ENCODE results near the gene MED16.
"Not testable (repeated sequence)": the region's sequence is repeated elsewhere in the genome, so short reads cannot be mapped to it uniquely, and the experiment has no call there.

The MED16 gene

DNA sequence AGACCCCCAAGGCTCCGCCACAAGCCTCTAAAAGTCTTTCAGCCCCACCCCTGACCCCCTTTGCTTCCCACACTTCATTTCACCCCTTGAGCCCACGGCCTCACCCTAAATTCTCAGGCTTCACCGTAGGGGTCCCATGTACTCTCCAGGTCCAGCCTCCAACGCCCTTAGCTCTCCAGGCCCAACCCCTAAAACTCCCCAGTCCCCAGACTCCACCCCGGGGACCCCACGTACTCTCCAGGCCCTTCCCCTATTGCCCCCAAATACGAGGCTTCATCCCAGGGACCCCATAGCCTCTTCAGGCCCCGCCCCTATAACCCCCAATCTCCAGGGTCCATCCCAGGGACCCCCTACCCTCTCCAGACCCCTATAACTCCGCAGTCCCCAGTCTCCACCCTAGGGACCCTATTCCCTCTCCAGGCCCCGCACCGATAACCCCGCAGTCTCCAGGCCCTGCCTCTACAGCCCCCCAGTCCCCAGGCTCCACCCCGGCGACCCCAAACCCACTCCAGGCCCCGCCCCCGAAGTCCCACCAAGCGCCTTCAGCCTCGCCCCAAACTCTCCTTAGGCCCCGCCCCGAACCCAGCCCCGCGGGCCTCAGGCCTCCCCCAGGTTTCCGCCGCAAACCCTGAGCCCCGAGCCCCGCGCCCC is 619 bp downstream of the MED16 start:
- Histone ChIP-seq H3K4me1 (ENCODE audit: insufficient read depth, low read length) (no peaks in the 10 kb centered on the region), H3K9ac (ENCODE audit: low read depth, low read length) (peak overlapping the region; percentile 76; the same call in 1 of the 2 replicates), H3K27me3 (ENCODE audit: insufficient read depth, low read length) (no peaks in the 10 kb centered on the region), H3K4me3 (ENCODE audit: low read length) (peak overlapping the region; percentile 84), H3K27ac (ENCODE audit: low read length) (no peak overlapping the region), H3K36me3 (ENCODE audit: insufficient read depth, low read depth, low read length) (peaks cover 35% of the 10 kb centered on the region), H3K9me3 (ENCODE audit: insufficient read depth, low read depth, low read length) (no peaks in the 10 kb centered on the region)

DNA sequence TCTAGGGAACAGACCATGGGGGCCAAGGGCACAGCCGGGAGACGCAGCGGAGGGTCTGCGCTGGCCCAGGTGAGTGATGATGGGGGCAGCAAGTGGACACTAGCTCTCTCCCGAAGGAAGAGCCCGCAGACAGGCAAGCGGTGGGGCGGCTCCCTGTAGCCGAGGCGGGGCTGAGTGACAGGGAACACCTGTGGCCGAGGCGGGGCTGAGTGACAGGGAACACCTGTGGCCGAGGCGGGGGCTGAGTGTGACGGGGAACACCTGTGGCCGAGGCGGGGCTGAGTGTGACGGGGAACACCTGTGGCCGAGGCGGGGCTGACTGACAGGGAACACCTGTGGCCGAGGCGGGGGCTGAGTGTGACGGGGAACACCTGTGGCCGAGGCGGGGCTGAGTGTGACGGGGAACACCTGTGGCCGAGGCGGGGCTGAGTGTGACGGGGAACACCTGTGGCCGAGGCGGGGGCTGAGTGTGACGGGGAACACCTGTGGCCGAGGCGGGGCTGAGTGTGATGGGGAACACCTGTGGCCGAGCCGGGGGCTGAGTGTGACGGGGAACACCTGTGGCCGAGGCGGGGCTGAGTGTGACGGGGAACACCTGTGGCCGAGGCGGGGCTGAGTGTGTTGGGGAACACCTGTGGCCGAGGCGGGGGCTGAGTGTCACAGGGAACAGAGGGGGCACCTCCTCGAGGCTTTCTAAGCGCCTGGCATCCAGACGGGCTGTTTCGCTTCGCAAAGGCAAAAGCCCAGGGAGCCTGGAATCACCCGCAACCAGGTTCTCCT is 1.4 kb downstream of the MED16 start:
- Histone ChIP-seq H3K4me3 (ENCODE audit: low read length) (peak overlapping the region; percentile 84; the same call in 1 of the 2 replicates), H3K9ac (ENCODE audit: low read depth, low read length) (peak overlapping the region; percentile 76; the same call in 1 of the 2 replicates)
- not testable (repeated sequence) for H3K27ac ChIP-seq (ENCODE audit: low read length)

DNA sequence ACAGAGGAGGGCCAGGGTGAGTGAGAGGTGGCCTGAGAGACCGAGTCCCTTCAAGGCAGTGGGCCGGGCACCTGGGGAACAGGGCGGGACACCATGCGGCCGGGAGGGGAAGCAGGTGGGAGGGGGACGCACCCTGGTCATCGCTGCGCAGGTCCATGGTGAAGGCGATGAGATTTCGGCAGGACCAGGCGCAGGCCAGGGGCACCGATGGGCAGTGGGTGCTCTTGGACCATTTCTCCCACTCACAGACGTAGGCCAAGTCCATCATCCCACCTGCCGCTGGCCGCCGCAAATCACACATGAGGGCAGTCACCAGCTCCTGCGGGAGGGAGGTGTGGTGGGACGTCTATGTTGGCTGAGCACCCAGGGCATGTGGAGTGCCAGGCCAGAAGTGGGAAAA is 2.2 kb downstream of the MED16 start:
- no peak overlapping the region for H3K9ac ChIP-seq (ENCODE audit: low read depth, low read length)
- H3K4me3 ChIP-seq (ENCODE audit: low read length), result no peak overlapping the region
- H3K27ac ChIP-seq (ENCODE audit: low read length), result no peak overlapping the region
- no peaks in the 10 kb centered on the region for H3K4me1 ChIP-seq (ENCODE audit: insufficient read depth, low read length)
- H3K27me3 ChIP-seq (ENCODE audit: insufficient read depth, low read length), result no peaks in the 10 kb centered on the region
- H3K36me3 ChIP-seq (ENCODE audit: insufficient read depth, low read depth, low read length), result peaks cover 39% of the 10 kb centered on the region
- no peaks in the 10 kb centered on the region for H3K9me3 ChIP-seq (ENCODE audit: insufficient read depth, low read depth, low read length)

More for the DNA sequence above, 1.4 kb downstream of the MED16 start:
- H3K27me3 ChIP-seq (ENCODE audit: insufficient read depth, low read length); H3K4me1 ChIP-seq (ENCODE audit: insufficient read depth, low read length); H3K9me3 ChIP-seq (ENCODE audit: insufficient read depth, low read depth, low read length): not testable (repeated sequence)
- peaks cover 34% of the 10 kb centered on the region for H3K36me3 ChIP-seq (ENCODE audit: insufficient read depth, low read depth, low read length)

DNA sequence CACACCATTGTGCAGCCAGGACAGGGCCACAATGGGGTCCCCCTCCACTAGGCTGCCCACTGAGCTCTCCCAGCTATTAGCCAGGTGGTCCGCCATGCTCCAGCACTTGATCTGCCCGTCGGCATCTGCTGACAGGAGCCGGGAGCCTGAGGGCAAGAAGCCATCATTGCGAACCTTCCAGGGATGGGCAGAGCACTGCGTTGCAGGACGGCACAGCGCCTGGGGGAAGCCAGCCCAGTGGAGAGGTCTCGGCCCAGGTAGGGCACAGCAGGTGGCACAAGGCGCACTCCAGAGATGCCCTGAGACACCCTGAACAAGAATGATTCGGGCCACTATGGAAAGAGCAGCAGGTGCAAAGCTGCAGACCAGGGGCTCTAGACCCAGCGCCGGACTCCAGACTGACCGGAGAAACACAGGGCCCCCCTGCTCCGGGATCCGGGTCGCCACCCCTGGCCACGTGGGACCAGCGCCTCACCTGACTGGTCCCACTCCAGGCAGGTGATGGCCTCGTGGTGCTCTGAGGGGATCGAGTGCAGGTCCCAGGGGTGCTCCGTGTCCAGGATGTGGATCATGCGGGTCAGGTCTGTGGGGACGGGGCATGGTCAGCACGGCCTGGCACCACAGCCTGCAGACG is 3.2 kb downstream of the MED16 start:
- Histone ChIP-seq H3K9ac (ENCODE audit: low read depth, low read length) (no peak overlapping the region), H3K27me3 (ENCODE audit: insufficient read depth, low read length) (no peaks in the 10 kb centered on the region), H3K27ac (ENCODE audit: low read length) (no peak overlapping the region), H3K36me3 (ENCODE audit: insufficient read depth, low read depth, low read length) (peaks cover 50% of the 10 kb centered on the region), H3K4me1 (ENCODE audit: insufficient read depth, low read length) (no peaks in the 10 kb centered on the region), H3K4me3 (ENCODE audit: low read length) (no peak overlapping the region), H3K9me3 (ENCODE audit: insufficient read depth, low read depth, low read length) (no peaks in the 10 kb centered on the region)

DNA sequence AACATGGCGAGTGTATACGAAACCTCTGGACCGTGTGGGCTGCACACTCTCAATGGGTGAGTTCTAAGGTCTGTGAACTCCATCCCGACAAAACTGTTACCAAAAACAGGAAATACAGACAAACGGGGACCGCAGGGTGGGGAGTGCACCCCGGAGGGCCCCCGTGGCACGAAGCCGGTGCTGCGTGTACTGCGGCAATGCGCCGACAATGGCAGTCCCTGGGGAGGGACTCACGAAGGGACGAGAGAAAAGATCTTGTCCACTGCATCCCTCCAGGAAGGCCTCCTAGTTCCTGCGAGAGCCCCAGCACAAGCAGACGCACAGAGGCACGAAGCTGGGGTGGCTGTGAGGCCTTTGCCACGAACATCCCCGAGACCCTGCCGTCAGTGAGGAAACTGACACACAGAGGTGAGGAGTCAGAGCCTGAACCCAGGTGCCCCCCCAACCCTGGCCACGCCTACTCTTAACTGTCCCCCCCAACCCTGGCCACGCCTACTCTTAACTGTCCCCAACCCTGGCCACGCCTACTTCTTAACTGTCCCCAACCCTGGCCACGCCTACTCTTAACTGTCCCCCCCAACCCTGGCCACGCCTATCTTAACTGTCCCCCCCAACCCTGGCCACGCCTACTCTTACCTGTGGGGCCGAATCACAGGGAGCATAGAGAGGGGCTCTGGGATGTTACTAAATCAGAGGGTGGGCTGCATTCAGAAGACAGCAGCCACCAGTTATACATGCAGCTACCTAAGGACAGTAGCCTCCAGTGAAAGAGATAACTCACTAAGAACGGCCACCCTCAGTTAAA is 4.2 kb downstream of the MED16 start:
- Histone ChIP-seq H3K4me1 (ENCODE audit: insufficient read depth, low read length) (no peaks in the 10 kb centered on the region), H3K27ac (ENCODE audit: low read length) (no peak overlapping the region), H3K9me3 (ENCODE audit: insufficient read depth, low read depth, low read length) (no peaks in the 10 kb centered on the region), H3K4me3 (ENCODE audit: low read length) (no peak overlapping the region), H3K27me3 (ENCODE audit: insufficient read depth, low read length) (no peaks in the 10 kb centered on the region), H3K9ac (ENCODE audit: low read depth, low read length) (no peak overlapping the region), H3K36me3 (ENCODE audit: insufficient read depth, low read depth, low read length) (peaks cover 53% of the 10 kb centered on the region)

DNA sequence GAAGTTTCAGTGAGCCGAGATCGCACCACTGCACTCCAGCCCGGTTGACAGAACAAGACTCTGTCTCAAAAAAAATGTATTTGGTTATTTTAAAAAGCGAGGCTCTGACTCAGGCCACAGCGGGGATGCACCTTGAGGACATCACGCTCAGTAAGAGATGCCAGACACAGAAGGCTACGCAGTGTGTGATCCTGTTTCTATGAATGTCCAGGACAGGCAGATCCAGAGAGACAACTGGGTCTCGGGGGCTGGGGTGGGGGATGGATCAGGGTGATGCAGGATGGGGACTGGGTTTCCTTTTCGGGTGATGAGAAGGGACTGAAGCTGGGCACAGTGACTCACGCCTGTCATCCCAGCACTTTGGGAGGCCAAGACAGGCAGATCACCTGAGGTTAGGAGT is 5.4 kb downstream of the MED16 start:
- Histone ChIP-seq H3K4me1 (ENCODE audit: insufficient read depth, low read length) (no peaks in the 10 kb centered on the region), H3K36me3 (ENCODE audit: insufficient read depth, low read depth, low read length) (peaks cover 61% of the 10 kb centered on the region), H3K27ac (ENCODE audit: low read length) (no peak overlapping the region), H3K4me3 (ENCODE audit: low read length) (no peak overlapping the region), H3K9me3 (ENCODE audit: insufficient read depth, low read depth, low read length) (no peaks in the 10 kb centered on the region), H3K9ac (ENCODE audit: low read depth, low read length) (no peak overlapping the region), H3K27me3 (ENCODE audit: insufficient read depth, low read length) (no peaks in the 10 kb centered on the region)

DNA sequence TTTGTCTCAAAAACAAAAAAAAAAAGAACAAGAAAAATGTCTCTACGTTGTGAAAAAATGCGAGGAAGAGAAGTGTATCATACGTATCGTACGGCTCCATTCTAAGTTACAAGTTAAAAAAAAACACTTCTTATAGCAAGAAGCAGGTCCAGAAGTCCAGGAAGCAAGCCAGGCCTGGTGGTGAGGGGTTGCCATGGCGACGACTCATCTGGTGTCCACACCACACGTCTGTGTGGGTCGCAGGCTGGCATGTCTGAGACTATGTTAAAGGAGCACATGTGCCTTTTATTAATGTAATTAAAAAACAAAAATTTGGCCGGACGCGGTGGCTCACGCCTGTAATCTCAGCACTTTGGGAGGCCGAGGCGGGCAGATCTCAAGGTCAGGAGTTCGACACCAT is 5.9 kb downstream of the MED16 start:
- H3K27me3 ChIP-seq (ENCODE audit: insufficient read depth, low read length), result no peaks in the 10 kb centered on the region
- H3K4me1 ChIP-seq (ENCODE audit: insufficient read depth, low read length), result no peaks in the 10 kb centered on the region
- no peak overlapping the region for H3K4me3 ChIP-seq (ENCODE audit: low read length)
- H3K27ac ChIP-seq (ENCODE audit: low read length), result no peak overlapping the region
- no peaks in the 10 kb centered on the region for H3K9me3 ChIP-seq (ENCODE audit: insufficient read depth, low read depth, low read length)
- H3K9ac ChIP-seq (ENCODE audit: low read depth, low read length), result no peak overlapping the region
- peaks cover 66% of the 10 kb centered on the region for H3K36me3 ChIP-seq (ENCODE audit: insufficient read depth, low read depth, low read length)

DNA sequence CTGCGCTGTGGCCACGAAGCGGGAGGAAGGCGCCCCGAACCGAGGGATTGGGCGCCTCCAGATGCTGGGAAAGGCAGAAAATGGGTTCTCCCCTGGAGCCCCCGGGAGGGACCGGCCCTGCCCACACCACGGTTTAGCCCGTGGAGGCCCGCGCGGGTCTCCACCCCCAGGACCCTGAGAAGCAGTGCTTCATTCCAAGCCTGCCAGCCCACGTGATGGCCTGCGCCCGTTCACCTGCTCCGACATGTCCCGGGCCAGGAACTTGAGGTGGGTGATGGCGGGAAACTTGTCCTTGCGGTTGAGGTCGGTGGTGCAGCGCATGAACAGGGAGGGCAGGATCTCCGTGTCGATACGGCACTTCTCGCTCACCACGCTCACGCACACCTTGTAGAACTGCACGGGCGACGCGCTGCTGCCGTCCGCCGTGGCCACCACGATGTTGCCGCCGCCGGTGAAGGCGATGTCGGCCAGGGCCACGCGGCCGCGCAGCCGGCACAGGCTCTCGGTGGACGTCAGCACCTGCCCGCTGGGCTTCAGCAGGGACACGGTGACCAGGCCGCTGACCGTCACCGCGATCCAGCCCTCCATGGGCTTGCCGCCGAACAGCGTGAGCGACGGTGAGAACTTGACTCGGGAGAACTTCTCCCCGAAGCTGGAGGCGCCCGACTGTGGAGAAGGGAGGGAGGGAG is 7.3 kb downstream of the MED16 start:
- Histone ChIP-seq H3K4me1 (ENCODE audit: insufficient read depth, low read length) (no peaks in the 10 kb centered on the region), H3K27me3 (ENCODE audit: insufficient read depth, low read length) (no peaks in the 10 kb centered on the region), H3K36me3 (ENCODE audit: insufficient read depth, low read depth, low read length) (peaks cover 75% of the 10 kb centered on the region), H3K9me3 (ENCODE audit: insufficient read depth, low read depth, low read length) (no peaks in the 10 kb centered on the region), H3K4me3 (ENCODE audit: low read length) (no peak overlapping the region), H3K9ac (ENCODE audit: low read depth, low read length) (no peak overlapping the region), H3K27ac (ENCODE audit: low read length) (no peak overlapping the region)

DNA sequence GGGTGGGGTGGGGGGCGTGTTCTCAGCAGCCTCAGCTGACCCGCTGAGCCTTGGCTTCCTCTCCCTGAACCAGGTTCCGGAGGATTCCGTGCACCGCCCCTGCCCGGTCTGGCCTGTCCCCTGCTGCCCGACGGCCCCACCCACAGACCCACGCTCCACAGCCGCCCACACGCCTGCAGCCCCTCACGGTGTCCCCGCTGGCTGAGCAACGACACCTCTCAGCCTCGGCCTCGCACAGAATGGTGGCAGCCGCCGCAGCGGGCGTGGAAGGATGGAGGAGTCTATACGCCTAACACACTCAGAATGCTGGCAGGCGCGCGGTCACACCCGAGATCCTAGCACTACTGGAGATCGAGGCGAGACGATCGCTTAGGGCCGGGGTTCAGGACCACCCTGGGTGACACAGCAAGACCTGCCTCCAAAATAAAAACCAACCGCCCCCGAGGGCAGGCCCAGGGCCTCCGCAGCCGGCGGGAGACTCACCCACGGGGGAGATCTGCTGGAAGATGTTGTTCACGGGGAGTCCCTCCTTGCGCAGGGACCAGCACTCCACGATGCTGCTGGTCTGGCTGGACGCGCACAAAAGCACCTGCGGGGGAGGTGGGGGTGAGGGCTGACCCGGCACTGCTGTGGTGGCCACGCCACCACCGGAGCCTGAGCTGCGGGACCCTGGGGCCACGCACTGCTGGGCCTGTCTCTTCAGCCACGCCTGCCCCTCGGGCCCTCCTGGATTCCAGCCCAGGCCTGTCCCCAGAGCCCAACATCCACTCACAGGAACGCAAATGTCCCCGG is 8.4 kb downstream of the MED16 start:
- no peak overlapping the region for H3K27ac ChIP-seq (ENCODE audit: low read length)
- H3K4me3 ChIP-seq (ENCODE audit: low read length), result no peak overlapping the region
- no peak overlapping the region for H3K9ac ChIP-seq (ENCODE audit: low read depth, low read length)
- H3K36me3 ChIP-seq (ENCODE audit: insufficient read depth, low read depth, low read length), result peaks cover 64% of the 10 kb centered on the region
- no peaks in the 10 kb centered on the region for H3K9me3 ChIP-seq (ENCODE audit: insufficient read depth, low read depth, low read length)
- H3K27me3 ChIP-seq (ENCODE audit: insufficient read depth, low read length), result no peaks in the 10 kb centered on the region
- H3K4me1 ChIP-seq (ENCODE audit: insufficient read depth, low read length), result no peaks in the 10 kb centered on the region

DNA sequence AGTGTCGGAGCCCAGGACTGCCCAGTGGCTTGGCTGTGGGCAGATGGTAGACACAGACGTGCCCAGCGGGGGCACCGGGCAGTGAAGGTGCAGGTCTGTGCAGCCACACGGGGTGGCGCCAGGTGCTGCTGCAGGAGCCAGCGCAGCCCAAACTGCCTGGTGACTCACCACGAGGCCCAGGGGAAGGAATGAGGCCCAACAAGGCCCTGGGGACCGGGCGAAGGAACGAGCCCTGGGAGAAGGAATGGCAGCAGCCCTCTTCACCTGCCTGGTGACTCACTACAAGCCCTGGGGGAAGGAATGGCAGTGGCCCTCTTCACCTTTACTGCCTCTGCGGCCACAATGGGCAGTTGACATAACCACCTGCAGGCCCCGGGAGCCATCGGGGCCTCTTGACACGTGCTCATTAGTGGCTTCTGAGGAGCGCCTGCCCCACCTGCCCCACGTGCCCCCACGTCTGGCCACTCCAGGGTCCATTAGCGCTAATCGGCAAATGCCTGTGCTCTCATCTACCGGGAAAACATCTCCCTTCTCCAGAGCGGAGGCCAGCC is 9.3 kb downstream of the MED16 start:
- Histone ChIP-seq H3K9ac (ENCODE audit: low read depth, low read length) (no peak overlapping the region), H3K9me3 (ENCODE audit: insufficient read depth, low read depth, low read length) (no peaks in the 10 kb centered on the region), H3K27ac (ENCODE audit: low read length) (no peak overlapping the region), H3K4me3 (ENCODE audit: low read length) (no peak overlapping the region), H3K36me3 (ENCODE audit: insufficient read depth, low read depth, low read length) (peaks cover 56% of the 10 kb centered on the region), H3K4me1 (ENCODE audit: insufficient read depth, low read length) (no peaks in the 10 kb centered on the region), H3K27me3 (ENCODE audit: insufficient read depth, low read length) (no peaks in the 10 kb centered on the region)
